Astrocyte of the cerebellum (primary cell): Measurements from ENCODE around the gene DLG5.

Experiments
- DNase-seq: peaks from one replicate; pipeline ENCODE4 v3.0.0-alpha.2; 2011; ENCODE audit warnings: low read depth
- H3K4me3 ChIP-seq: 2 replicates; pipeline ENCODE4 v1.5.1; 2011; ENCODE audit warnings: mild to moderate bottlenecking, low read depth, low read length, moderate library complexity
- in situ Hi-C: cut with HindIII; loops from 2 replicates; pipeline ENCODE4 v1.10.0; 2017; ENCODE audit warnings: low sequenced_read_pairs
- TF ChIP-seq, protein P1 (sequence below): IDR thresholded peaks from 2 replicates; pipeline ENCODE4 v1.5.1; 2012; ENCODE audit warnings: low read length, low read depth, moderate library complexity, mild to moderate bottlenecking; ENCODE audit errors: missing control alignments

Gene DLG5

DNA sequence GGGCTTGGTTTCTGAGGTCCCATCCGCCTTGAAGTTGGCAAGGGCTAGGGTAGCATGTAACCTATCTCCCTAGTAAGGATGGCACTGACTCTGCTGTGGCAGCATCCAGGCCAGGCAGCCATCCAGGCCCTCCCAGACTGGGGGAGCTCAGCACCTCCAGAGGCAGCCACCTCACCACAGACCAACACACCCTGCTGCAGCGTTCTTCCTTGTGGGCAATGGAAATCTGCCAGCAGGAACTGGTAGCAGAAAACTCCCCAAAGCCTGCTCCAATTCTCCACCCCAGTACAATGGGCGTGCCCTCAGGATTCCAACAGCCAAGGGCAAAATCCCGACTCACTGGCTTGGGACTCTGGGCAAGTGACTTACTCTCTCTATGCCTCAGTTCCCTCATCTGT lies 27.5 kb downstream of the DLG5 start:
- in situ Hi-C loops, result no loop called here
- DNase-seq, result peak; percentile 38
- TF ChIP-seq, protein P1, sequence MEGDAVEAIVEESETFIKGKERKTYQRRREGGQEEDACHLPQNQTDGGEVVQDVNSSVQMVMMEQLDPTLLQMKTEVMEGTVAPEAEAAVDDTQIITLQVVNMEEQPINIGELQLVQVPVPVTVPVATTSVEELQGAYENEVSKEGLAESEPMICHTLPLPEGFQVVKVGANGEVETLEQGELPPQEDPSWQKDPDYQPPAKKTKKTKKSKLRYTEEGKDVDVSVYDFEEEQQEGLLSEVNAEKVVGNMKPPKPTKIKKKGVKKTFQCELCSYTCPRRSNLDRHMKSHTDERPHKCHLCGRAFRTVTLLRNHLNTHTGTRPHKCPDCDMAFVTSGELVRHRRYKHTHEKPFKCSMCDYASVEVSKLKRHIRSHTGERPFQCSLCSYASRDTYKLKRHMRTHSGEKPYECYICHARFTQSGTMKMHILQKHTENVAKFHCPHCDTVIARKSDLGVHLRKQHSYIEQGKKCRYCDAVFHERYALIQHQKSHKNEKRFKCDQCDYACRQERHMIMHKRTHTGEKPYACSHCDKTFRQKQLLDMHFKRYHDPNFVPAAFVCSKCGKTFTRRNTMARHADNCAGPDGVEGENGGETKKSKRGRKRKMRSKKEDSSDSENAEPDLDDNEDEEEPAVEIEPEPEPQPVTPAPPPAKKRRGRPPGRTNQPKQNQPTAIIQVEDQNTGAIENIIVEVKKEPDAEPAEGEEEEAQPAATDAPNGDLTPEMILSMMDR, result no peak
- H3K4me3 ChIP-seq, result no peak overlapping the region

DNA sequence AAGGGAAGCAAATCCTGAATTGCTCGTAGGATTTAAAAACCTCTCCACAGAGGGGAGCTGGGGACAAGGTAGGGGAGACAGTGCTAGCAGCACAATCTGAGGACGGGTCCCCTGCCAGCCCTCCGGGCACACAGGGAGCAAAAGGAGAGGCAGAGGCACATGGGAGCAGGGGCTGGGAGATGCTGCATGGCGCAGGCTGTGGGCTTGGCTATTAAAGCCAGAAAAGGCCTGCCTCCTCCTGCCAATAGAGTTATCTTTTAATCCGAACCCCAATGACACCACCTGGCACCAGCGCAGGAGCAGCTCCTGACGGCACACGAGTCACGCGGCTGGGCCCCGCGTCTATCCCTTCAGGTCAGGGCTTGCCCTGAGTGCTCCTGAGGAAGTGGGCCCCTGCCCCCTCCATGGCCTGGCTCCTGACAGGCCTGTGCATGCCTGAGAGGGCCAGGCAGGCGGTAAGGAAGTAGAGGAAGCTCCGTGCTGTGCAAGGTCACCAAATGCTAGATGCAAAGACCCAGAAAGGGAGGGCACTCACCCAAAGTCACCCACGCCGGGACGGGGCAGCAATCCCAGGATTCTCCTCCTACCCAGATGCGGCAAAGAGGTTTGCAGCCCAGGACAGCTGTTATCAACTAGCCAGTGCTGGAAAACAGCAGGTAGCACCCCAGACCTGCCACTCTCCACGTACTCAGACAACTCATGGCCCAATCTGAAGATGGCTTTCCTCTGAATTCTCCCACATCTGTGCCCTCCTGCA lies 28.1 kb downstream of the DLG5 start:
- TF ChIP-seq, protein P1, result no peak
- no peak overlapping the region for H3K4me3 ChIP-seq
- in situ Hi-C loops, result no loop called here
- no peak for DNase-seq

DNA sequence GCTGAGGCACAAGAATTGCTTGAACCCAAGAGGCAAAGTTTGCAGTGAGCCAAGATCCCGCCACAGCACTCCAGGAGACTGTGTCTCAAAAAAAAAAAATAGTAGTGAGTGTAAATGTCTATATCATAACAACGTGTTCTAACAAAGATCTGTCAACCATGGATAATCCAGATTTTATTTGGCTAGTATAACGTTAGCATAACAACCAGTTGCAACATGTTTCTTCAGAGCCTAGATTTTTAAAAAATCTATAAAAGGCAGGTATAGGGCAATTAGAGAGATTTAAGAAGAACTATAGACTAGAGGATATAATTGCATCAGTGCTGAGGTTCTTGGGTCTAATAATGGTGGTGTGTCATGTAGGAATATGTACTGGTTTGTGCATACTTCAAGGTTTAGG lies 30.5 kb downstream of the DLG5 start:
- DNase-seq, result no peak
- TF ChIP-seq, protein P1, result no peak
- no peak overlapping the region for H3K4me3 ChIP-seq
- in situ Hi-C loops, result no loop called here

DNA sequence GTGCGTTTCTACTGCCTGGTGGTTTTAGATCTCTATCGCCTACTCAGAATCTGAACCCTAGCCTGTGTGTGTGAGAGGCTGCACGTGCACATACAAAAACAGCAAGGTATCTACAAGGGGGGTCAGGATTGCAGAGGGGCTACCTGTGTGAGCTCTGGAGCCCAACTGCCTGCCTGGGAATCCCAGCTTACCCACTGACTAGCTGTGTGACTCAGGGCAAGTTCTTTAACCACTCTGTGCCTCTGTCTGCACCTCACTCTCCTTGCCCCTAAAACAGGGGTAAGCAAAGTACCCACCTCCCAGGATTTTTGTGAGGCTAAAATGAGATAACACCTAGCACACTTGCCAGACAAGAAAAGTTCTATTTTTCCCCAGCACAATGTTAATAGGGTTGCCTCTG lies 32.5 kb downstream of the DLG5 start:
- no peak for DNase-seq
- no peak overlapping the region for H3K4me3 ChIP-seq
- in situ Hi-C loops, result no loop called here
- TF ChIP-seq, protein P1, result no peak

DNA sequence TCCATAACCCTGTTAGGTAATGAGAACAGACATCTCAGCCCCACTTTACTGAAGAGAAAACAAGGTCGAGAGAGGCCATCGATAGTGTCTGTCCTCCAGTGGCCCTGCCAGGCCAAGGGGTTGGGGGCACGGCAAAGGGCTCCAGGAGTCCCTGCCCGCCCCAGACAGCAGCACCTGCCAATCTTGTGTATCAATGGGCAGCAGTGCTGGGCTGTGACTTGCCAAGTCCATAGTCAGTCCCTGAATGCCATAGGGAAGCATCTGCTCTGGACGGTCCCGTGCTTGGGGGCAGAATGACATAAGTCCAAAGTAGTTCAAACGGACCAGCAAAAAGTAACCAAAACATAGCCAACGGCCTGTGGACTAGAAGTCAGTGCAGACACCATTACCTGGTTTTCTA lies 33.2 kb downstream of the DLG5 start:
- in situ Hi-C loops, result no loop called here
- TF ChIP-seq, protein P1, result no peak
- no peak overlapping the region for H3K4me3 ChIP-seq
- DNase-seq, result no peak

DNA sequence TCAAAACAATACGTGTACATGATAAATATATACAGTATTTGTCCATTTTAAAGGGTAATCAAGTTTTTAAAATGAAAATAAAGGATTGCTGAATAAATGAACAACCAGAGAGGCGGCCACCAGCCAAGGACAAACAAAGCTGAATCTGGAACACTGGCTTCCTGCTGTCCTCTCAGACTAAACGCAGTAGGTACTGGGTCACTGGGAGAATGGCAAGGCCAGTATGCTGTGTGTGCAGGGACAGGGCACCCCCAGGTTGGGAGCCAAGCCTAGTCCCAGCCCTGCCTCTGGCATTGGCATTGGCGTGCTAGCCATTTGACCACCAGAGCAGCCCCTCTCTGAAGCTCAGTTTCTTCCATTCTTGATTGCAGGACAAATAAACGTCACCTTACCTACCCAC lies 33.8 kb downstream of the DLG5 start:
- no peak overlapping the region for H3K4me3 ChIP-seq
- in situ Hi-C loops, result no loop called here
- TF ChIP-seq, protein P1, result no peak
- no peak for DNase-seq
